ENCODE data around the gene ADAMTS6.
A peak's percentile ranks its signal among the peaks of the same experiment; 100 is the strongest.

ADAMTS6 gene

GRCh38 chr5:65483546-65484346 lies 2.0 kb upstream of the ADAMTS6 start:
- Histone ChIP-seq H3K9ac (ENCODE audit: low read depth, low read length) (no peak overlapping the region), H3K4me1 (ENCODE audit: control insufficient read depth, insufficient read depth, low read length) (peaks cover 13% of the 10 kb centered on the region), H3K9me3 (ENCODE audit: control insufficient read depth, insufficient read depth, low read length) (no peaks in the 10 kb centered on the region), H3K27me3 (ENCODE audit: control insufficient read depth, insufficient read depth, low read length) (peaks cover 14% of the 10 kb centered on the region), H3K36me3 (ENCODE audit: control insufficient read depth, insufficient read depth, low read length) (no peaks in the 10 kb centered on the region), H3K4me3 (ENCODE audit: low read depth, low read length) (no peak overlapping the region)

- Histone ChIP-seq H3K9me3 (ENCODE audit: control insufficient read depth, insufficient read depth, low read length) (no peaks in the 10 kb centered on the region), H3K4me3 (ENCODE audit: low read depth, low read length) (peak overlapping the region; percentile 60), H3K9ac (ENCODE audit: low read depth, low read length) (no peak overlapping the region), H3K4me1 (ENCODE audit: control insufficient read depth, insufficient read depth, low read length) (peaks cover 15% of the 10 kb centered on the region), H3K36me3 (ENCODE audit: control insufficient read depth, insufficient read depth, low read length) (no peaks in the 10 kb centered on the region), H3K27me3 (ENCODE audit: control insufficient read depth, insufficient read depth, low read length) (peaks cover 14% of the 10 kb centered on the region)
These were observed 1.2 kb upstream of the ADAMTS6 start for GRCh38 chr5:65482736-65483545.

GRCh38 chr5:65482296-65482735 lies 596 bp upstream of the ADAMTS6 start:
- H3K9me3 ChIP-seq (ENCODE audit: control insufficient read depth, insufficient read depth, low read length) = no peaks in the 10 kb centered on the region

GRCh38 chr5:65481171-65481581 lies 544 bp downstream of the ADAMTS6 start:
- H3K4me1 ChIP-seq (ENCODE audit: control insufficient read depth, insufficient read depth, low read length) = peaks cover 15% of the 10 kb centered on the region

More at GRCh38 chr5:65482296-65482735, 596 bp upstream of the ADAMTS6 start:
- H3K27me3 ChIP-seq (ENCODE audit: control insufficient read depth, insufficient read depth, low read length) = peaks cover 14% of the 10 kb centered on the region
- peaks cover 15% of the 10 kb centered on the region for H3K4me1 ChIP-seq (ENCODE audit: control insufficient read depth, insufficient read depth, low read length)
- H3K36me3 ChIP-seq (ENCODE audit: control insufficient read depth, insufficient read depth, low read length) = no peaks in the 10 kb centered on the region
- peak overlapping the region; percentile 60 for H3K4me3 ChIP-seq (ENCODE audit: low read depth, low read length)
- H3K9ac ChIP-seq (ENCODE audit: low read depth, low read length) = no peak overlapping the region

GRCh38 chr5:65480306-65480865 lies 1.3 kb downstream of the ADAMTS6 start:
- H3K9ac ChIP-seq (ENCODE audit: low read depth, low read length) = no peak overlapping the region
- peaks cover 15% of the 10 kb centered on the region for H3K4me1 ChIP-seq (ENCODE audit: control insufficient read depth, insufficient read depth, low read length)
- H3K9me3 ChIP-seq (ENCODE audit: control insufficient read depth, insufficient read depth, low read length) = no peaks in the 10 kb centered on the region
- H3K36me3 ChIP-seq (ENCODE audit: control insufficient read depth, insufficient read depth, low read length) = no peaks in the 10 kb centered on the region
- H3K27me3 ChIP-seq (ENCODE audit: control insufficient read depth, insufficient read depth, low read length) = peaks cover 14% of the 10 kb centered on the region
- peak overlapping the region; percentile 60 for H3K4me3 ChIP-seq (ENCODE audit: low read depth, low read length)

More at GRCh38 chr5:65481171-65481581, 544 bp downstream of the ADAMTS6 start:
- Histone ChIP-seq H3K9ac (ENCODE audit: low read depth, low read length) (no peak overlapping the region), H3K9me3 (ENCODE audit: control insufficient read depth, insufficient read depth, low read length) (no peaks in the 10 kb centered on the region), H3K36me3 (ENCODE audit: control insufficient read depth, insufficient read depth, low read length) (no peaks in the 10 kb centered on the region), H3K4me3 (ENCODE audit: low read depth, low read length) (peak overlapping the region; percentile 60), H3K27me3 (ENCODE audit: control insufficient read depth, insufficient read depth, low read length) (peaks cover 14% of the 10 kb centered on the region)

- Histone ChIP-seq H3K9me3 (ENCODE audit: control insufficient read depth, insufficient read depth, low read length) (no peaks in the 10 kb centered on the region), H3K4me1 (ENCODE audit: control insufficient read depth, insufficient read depth, low read length) (peaks cover 15% of the 10 kb centered on the region), H3K36me3 (ENCODE audit: control insufficient read depth, insufficient read depth, low read length) (no peaks in the 10 kb centered on the region), H3K9ac (ENCODE audit: low read depth, low read length) (no peak overlapping the region), H3K27me3 (ENCODE audit: control insufficient read depth, insufficient read depth, low read length) (peaks cover 14% of the 10 kb centered on the region), H3K4me3 (ENCODE audit: low read depth, low read length) (peak overlapping the region; percentile 60)
These were observed 2.2 kb downstream of the ADAMTS6 start for GRCh38 chr5:65479527-65479926.

GRCh38 chr5:65478336-65478735 lies 3.4 kb downstream of the ADAMTS6 start:
- Histone ChIP-seq H3K9me3 (ENCODE audit: control insufficient read depth, insufficient read depth, low read length) (no peaks in the 10 kb centered on the region), H3K27me3 (ENCODE audit: control insufficient read depth, insufficient read depth, low read length) (peaks cover 14% of the 10 kb centered on the region), H3K4me1 (ENCODE audit: control insufficient read depth, insufficient read depth, low read length) (peaks cover 13% of the 10 kb centered on the region), H3K36me3 (ENCODE audit: control insufficient read depth, insufficient read depth, low read length) (no peaks in the 10 kb centered on the region), H3K9ac (ENCODE audit: low read depth, low read length) (no peak overlapping the region), H3K4me3 (ENCODE audit: low read depth, low read length) (no peak overlapping the region)

- Histone ChIP-seq H3K4me3 (ENCODE audit: low read depth, low read length) (no peak overlapping the region), H3K4me1 (ENCODE audit: control insufficient read depth, insufficient read depth, low read length) (peaks cover 10% of the 10 kb centered on the region), H3K9ac (ENCODE audit: low read depth, low read length) (no peak overlapping the region), H3K36me3 (ENCODE audit: control insufficient read depth, insufficient read depth, low read length) (no peaks in the 10 kb centered on the region), H3K9me3 (ENCODE audit: control insufficient read depth, insufficient read depth, low read length) (no peaks in the 10 kb centered on the region), H3K27me3 (ENCODE audit: control insufficient read depth, insufficient read depth, low read length) (peaks cover 14% of the 10 kb centered on the region)
These were observed 5.8 kb downstream of the ADAMTS6 start for GRCh38 chr5:65475895-65476294.

GRCh38 chr5:65475336-65475735 lies 6.4 kb downstream of the ADAMTS6 start:
- no peaks in the 10 kb centered on the region for H3K9me3 ChIP-seq (ENCODE audit: control insufficient read depth, insufficient read depth, low read length)
- H3K36me3 ChIP-seq (ENCODE audit: control insufficient read depth, insufficient read depth, low read length) = no peaks in the 10 kb centered on the region
- H3K4me3 ChIP-seq (ENCODE audit: low read depth, low read length) = no peak overlapping the region
- peaks cover 10% of the 10 kb centered on the region for H3K4me1 ChIP-seq (ENCODE audit: control insufficient read depth, insufficient read depth, low read length)
- H3K9ac ChIP-seq (ENCODE audit: low read depth, low read length) = no peak overlapping the region
- H3K27me3 ChIP-seq (ENCODE audit: control insufficient read depth, insufficient read depth, low read length) = peaks cover 11% of the 10 kb centered on the region

GRCh38 chr5:65474130-65474711 lies 7.5 kb downstream of the ADAMTS6 start:
- H3K4me3 ChIP-seq (ENCODE audit: low read depth, low read length) = no peak overlapping the region
- peaks cover 3% of the 10 kb centered on the region for H3K4me1 ChIP-seq (ENCODE audit: control insufficient read depth, insufficient read depth, low read length)
- H3K9ac ChIP-seq (ENCODE audit: low read depth, low read length) = no peak overlapping the region
- H3K36me3 ChIP-seq (ENCODE audit: control insufficient read depth, insufficient read depth, low read length) = no peaks in the 10 kb centered on the region
- H3K27me3 ChIP-seq (ENCODE audit: control insufficient read depth, insufficient read depth, low read length) = peaks cover under 1% of the 10 kb centered on the region
- H3K9me3 ChIP-seq (ENCODE audit: control insufficient read depth, insufficient read depth, low read length) = no peaks in the 10 kb centered on the region

- H3K4me3 ChIP-seq (ENCODE audit: low read depth, low read length) = no peak overlapping the region
- no peaks in the 10 kb centered on the region for H3K36me3 ChIP-seq (ENCODE audit: control insufficient read depth, insufficient read depth, low read length)
- no peaks in the 10 kb centered on the region for H3K4me1 ChIP-seq (ENCODE audit: control insufficient read depth, insufficient read depth, low read length)
- H3K27me3 ChIP-seq (ENCODE audit: control insufficient read depth, insufficient read depth, low read length) = no peaks in the 10 kb centered on the region
- no peaks in the 10 kb centered on the region for H3K9me3 ChIP-seq (ENCODE audit: control insufficient read depth, insufficient read depth, low read length)
- no peak overlapping the region for H3K9ac ChIP-seq (ENCODE audit: low read depth, low read length)
These were observed 13.1 kb downstream of the ADAMTS6 start for GRCh38 chr5:65468633-65469032.

All from iPS-15b (cell line).